GM12875 (cell line): ENCODE data around the gene PIGR.

Source experiments
- H3K4me3 ChIP-seq: one replicate; pipeline ENCODE4 v1.5.1; 2011; ENCODE audit warnings: low read depth, low read length, control low read depth
- CTCF ChIP-seq: IDR thresholded peaks from 2 replicates; pipeline ENCODE4 v1.5.1; 2011; ENCODE audit warnings: low read depth, mild to moderate bottlenecking, control low read depth, inconsistent platforms, low read length, moderate library complexity, borderline replicate concordance; ENCODE audit not compliant: insufficient read depth

PIGR gene

DNA sequence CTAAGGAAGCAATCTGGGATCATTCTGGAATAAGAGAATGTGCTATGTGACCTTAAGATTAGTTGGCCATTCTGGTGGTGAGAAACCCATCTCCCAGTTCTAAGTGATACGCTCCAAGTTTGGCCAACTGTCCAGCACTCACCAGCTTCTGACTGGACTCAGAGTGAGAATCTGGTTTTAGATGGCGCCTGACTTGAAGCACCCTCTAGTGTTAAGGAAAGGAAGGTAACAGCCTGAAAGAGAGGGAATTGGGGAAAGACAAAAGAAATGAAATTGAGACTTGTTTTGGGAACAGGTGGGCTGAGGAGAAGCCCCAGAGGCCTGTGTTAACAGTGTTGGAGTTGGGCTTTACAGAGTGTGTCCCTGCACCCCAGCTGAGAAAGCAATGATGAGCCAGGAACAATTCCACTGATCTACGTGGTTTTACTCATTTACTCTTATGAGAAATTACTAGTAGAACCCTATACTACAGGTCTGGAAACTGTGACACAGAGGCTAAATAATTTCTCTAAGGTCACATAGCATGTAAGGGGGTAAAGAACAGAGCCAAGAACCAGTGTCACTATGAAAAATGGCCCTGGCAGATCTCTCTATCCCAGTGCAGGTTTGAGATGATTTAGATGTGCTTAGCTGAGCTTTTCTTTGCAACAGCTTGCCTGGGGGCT lies 33.2 kb upstream of the PIGR start:
- no peak overlapping the region for H3K4me3 ChIP-seq
- peak; percentile 64; the same call in 1 of the 2 replicates for TF ChIP-seq CTCF

- H3K4me3 ChIP-seq, result no peak overlapping the region
- no peak for TF ChIP-seq CTCF
Observed at GRCh38 chr1:206978259-206978658, 32.0 kb upstream of the PIGR start.

- TF ChIP-seq CTCF, result no peak
- no peak overlapping the region for H3K4me3 ChIP-seq
Observed at GRCh38 chr1:206975306-206975705, 29.0 kb upstream of the PIGR start.

- H3K4me3 ChIP-seq, result no peak overlapping the region
- no peak for TF ChIP-seq CTCF
Observed at GRCh38 chr1:206974140-206974539, 27.9 kb upstream of the PIGR start.

DNA sequence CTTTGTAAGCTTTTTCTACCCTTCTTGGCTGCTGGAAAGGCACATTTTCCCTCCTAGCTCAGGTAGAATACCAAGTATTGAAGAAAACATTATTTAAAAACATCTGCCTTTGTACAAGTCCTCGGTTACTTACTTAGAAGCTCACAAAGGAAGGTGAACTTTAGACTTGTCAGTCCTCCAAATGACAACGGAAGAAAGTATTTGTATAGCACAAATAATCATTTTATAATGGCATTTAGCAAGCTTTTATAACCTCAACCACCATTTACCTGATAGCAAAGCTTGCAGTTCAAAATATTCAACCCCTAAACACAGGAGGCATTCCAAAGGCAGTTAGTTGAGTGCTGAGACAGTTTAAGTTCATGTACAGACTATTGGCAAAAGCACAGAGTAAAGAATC lies 26.5 kb upstream of the PIGR start:
- TF ChIP-seq CTCF, result no peak
- H3K4me3 ChIP-seq, result no peak overlapping the region

DNA sequence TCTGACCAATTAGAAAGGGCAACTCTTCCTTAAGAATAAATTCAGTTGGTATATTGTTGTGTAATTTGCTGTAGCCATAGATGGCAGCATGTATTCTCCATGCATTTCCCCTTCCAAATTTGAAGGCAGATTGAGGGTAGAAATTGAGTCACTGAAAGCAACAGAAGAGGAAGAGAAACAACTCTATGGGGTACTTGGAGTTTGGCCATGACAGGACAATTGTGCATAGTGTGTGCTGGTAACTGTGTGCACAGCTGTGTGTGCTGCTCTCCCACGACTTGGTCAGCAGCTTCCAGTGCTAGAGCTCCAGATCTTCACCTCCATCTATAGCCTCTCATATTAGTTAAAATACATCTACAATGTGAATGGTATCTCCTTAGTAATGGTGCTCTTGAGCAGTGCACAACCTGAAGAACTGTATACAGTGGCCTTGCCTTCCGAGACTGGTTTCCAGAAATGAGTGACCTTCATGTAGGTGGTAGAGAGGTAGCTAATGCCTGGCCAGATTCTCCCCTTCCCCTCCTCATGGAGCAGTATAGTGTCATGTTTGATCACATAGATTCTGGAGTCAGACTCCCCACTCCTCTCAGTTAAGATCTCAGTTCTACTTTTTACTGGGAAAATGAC lies 24.9 kb upstream of the PIGR start:
- TF ChIP-seq CTCF, result no peak
- H3K4me3 ChIP-seq, result no peak overlapping the region

DNA sequence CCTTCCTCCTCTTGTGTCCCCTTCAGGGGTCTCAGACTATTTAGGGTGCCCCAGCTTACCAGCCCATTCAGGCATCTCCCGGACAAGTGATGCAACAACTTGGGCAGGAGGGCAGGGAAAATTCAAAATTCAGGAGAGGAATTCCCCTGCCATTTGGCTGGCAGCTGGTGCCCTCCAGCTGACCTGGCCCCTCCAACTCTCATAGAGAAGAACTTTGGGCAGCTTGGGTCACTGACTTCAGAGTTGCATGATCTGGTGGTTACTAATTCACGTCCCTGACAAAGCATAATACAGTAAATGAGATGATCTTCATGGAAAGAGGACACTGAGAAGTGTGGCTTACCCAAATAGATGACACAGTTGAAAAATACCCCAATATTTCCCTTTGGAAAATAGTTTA lies 24.2 kb upstream of the PIGR start, which contains the start of gene FCAMR:
Gene FCAMR, minus strand, starts transcription at position 15 of the 400 bp plus-strand sequence. CDS start 335 bp downstream, outside the sequence.
- H3K4me3 ChIP-seq, result no peak within 1 kb of the TSS
- no peak for TF ChIP-seq CTCF
